ENCODE measurements around the gene TAF1C.
A peak's percentile ranks its signal among the peaks of the same experiment; 100 is the strongest.
"Not testable (repeated sequence)": the region's sequence is repeated elsewhere in the genome, so short reads cannot be mapped to it uniquely, and the experiment has no call there.

Gene TAF1C

GRCh38 chr16:84212154-84212553 lies 25.3 kb upstream of the TAF1C start:
- no peak for DNase-seq (ENCODE audit: low read depth)

GRCh38 chr16:84209989-84210388 lies 23.1 kb upstream of the TAF1C start:
- no peak for DNase-seq (ENCODE audit: low read depth)

GRCh38 chr16:84207879-84208278 lies 21.0 kb upstream of the TAF1C start:
- DNase-seq (ENCODE audit: low read depth) = no peak

DNA sequence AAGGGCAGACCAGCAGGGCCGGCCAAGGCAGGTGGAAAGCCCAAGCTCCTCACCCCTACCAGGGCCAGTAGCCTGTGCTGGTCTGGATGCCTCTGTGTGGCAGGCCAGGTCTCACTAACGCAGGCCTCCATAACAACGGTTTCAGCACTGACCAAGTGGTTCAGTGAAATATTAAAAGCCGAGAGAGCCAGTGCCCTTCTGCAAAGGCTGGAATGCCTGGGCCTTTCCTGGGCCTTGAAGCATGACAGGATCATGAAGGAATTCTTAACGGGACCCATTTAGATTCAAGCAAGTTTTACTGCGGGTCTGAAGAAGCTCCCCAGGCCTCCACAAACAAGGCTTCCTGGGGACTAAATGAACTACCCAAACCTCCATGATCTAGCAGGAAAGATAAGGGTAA lies 20.4 kb upstream of the TAF1C start:
- DNase-seq (ENCODE audit: low read depth) = peak; percentile 16

- no peak for DNase-seq (ENCODE audit: low read depth)
Measured at GRCh38 chr16:84205976-84206691, 19.3 kb upstream of the TAF1C start.

- not testable (repeated sequence) for DNase-seq (ENCODE audit: low read depth)
Measured at GRCh38 chr16:84205123-84205522, 18.3 kb upstream of the TAF1C start.

GRCh38 chr16:84204551-84204950 lies 17.7 kb upstream of the TAF1C start:
- DNase-seq (ENCODE audit: low read depth) = not testable (repeated sequence)

GRCh38 chr16:84199861-84200260 lies 13.0 kb upstream of the TAF1C start:
- peak; percentile 28 for DNase-seq (ENCODE audit: low read depth)

DNA sequence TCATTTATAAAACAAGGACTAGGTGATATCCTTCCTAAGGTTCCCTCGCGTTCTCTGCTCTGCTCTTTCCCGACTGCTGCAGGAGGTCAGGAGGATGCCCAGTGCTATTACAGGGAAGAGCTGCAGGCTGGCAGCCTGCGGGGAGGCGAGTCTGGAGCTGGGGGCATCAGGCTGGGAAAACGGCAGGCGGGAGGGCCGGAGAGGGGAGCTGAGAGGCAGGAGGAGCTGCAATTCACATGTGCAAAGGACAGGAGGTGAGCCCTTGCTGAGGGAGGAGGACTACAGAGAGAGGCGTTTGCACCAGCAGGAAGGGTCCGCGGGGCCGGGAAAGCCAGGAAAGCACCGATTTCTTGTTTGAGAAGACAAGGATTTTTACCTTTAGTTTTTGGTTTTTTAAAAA lies 12.2 kb upstream of the TAF1C start:
- no peak for DNase-seq (ENCODE audit: low read depth)

DNA sequence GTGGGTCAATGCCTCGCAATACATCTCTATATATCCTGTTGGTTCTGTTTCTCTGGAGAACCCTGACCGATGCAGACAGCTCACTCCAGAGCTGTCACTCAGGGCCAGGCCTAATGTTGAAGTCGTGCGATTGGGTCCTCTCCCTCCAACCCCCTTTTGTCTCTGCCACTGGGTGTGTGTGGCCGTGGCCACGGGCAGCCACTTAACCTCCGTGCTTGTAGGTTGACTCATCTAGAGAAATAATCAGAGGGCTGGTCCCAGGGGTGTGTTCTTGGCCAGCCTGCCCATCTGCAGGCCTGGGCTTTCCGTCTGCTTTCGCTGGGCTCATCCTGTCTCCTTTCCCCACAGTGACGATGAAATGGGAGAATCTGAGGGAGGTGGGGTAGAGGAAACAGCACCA lies 11.5 kb upstream of the TAF1C start:
- DNase-seq (ENCODE audit: low read depth) = peak; percentile 68

GRCh38 chr16:84197466-84198128 lies 10.7 kb upstream of the TAF1C start:
- DNase-seq (ENCODE audit: low read depth) = no peak

- no peak for DNase-seq (ENCODE audit: low read depth)
Measured at GRCh38 chr16:84196727-84197394, 10.0 kb upstream of the TAF1C start.

DNA sequence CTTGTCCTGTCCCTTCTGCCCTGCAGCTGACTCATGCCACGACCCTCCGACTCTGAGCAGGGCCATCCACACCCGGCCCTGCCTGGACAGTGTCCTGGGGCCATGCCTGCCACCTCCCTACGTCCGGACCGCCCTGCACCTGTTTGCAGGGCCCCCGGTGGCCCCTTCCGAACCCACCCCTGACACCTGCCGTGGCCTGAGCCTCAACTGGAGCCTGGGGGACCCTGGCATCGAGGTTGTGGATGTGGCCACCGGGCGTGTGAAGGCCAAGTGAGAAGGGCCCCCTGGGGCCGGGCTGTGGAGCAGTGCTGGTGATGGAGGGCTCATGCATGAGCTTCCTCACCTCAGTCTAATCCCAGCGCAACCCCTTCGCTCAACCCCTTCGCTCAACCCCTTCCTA lies 9.2 kb upstream of the TAF1C start:
- DNase-seq (ENCODE audit: low read depth) = no peak

DNA sequence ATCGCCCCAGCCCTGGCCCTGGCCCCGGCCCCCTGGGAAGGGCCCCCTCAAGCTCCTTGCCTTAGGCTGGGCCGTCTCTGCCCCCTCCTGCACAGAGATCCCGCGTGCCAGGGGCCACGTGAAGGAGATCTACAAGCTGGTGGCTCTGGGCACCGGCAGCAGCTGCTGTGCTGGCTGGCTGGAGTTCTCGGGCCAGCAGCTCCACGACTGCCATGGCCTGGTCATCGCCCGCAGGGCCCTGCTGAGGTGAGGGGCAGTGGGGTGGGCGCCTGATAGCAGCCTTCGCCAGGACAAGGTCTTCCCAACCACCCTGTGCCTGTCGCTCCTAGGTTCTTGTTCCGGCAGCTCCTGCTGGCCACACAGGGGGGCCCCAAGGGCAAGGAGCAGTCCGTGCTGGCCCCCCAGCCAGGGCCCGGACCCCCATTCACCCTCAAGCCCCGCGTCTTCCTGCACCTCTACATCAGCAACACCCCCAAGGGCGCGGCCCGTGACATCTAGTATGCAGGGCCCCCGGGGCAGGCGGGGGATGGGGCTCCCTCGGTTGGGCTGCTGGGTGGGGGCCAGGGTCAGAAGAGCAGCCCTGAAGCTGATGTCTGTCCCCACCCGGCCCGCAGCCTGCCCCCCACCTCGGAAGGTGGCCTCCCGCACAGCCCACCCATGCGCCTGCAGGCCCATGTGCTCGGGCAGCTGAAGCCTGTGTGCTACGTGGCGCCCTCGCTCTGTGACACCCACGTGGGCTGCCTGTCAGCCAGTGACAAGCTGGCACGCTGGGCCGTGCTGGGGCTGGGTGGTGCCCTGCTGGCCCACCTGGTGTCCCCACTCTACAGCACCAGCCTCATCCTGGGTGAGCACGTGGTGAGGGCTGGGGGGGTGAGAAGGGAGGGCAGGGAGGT lies 8.6 kb upstream of the TAF1C start:
- no peak for DNase-seq (ENCODE audit: low read depth)

DNA sequence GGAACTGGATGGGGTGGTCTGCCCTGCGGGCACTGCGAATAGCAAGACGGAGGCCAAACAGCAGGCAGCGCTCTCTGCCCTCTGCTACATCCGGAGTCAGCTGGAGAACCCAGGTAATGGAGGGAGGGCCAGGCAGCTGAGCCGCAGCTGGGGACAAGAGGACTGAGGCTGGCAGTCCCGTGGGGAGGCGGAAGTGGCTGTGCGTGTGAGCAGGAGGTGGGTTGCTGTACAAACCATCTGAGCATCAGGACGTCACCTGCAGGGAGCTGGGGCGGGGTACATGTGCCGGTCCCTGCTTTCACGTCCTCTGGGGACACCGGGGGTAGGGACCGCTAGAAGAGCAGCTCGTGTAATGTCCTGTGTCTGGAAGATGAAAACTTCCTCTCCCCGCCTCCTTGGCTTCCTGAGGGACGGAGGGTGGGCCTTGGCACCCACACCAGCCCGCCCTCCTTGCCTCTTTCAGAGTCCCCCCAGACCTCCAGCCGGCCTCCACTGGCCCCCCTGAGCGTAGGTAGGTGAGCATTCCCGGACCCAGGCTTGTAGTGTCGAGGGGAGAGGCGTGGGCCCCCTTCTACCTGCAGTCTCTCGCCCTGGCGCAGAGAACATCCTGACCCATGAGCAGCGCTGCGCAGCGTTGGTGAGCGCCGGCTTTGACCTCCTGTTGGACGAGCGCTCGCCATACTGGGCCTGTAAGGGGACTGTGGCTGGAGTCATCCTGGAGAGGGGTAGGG lies 7.8 kb upstream of the TAF1C start:
- no peak for DNase-seq (ENCODE audit: low read depth)

GRCh38 chr16:84194018-84194417 lies 7.2 kb upstream of the TAF1C start:
- no peak for DNase-seq (ENCODE audit: low read depth)

- DNase-seq (ENCODE audit: low read depth) = no peak
Measured at GRCh38 chr16:84193480-84193879, 6.6 kb upstream of the TAF1C start.

DNA sequence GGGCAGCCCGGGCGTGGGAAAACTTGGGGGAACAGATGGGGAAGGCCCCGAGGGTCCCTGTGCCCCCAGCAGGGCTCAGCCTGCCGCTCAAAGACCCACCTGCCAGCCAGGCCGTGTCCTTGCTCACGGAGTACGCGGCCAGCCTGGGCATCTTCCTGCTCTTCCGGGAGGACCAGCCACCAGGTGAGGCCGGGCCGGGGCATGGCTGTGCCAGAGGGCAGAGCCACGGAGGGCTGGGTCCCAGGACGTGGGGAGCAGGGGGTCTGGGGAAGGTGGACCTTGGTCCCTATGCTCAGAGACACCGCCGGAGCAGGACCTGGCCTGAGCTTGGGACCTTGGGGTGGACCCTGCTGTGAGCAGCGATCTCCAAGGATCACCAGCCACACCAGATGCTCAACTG lies 4.6 kb upstream of the TAF1C start:
- DNase-seq (ENCODE audit: low read depth) = no peak

DNA sequence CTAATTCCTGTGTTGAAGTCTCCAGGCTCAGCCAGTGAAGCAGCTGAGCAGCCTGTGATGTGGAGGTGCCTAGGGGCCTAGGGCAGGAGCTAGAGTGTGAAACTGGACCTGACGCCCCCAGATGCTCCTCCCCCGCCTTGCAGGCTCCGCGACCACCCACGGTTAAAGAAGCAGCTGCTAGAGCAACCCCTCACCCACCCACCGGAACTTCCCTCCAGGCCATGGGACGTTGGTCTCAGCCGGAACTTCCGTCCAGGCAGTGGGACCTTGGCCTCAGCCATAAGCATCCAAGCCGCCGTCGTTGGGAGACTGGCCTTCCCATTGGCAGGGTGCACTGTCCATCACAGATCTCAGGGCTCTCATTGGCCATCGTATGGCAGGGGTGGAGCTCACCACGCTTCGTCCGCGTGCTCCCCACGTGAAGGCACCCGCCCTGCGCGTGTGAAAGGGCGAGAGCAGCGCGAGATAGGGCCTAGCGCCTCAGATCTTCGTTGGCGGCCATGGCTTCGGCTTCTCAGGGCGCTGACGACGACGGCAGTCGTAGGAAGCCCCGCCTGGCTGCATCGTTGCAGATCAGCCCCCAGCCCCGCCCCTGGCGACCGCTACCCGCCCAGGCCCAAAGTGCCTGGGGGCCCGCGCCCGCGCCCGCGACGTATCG lies 4.0 kb upstream of the TAF1C start, which contains the start of gene ADAD2:
ADAD2 (plus strand) TSS at position 427 of the 658 bp plus-strand sequence; CDS start at position 501, 74 bp downstream.
- DNase-seq (ENCODE audit: low read depth) = no peak

DNA sequence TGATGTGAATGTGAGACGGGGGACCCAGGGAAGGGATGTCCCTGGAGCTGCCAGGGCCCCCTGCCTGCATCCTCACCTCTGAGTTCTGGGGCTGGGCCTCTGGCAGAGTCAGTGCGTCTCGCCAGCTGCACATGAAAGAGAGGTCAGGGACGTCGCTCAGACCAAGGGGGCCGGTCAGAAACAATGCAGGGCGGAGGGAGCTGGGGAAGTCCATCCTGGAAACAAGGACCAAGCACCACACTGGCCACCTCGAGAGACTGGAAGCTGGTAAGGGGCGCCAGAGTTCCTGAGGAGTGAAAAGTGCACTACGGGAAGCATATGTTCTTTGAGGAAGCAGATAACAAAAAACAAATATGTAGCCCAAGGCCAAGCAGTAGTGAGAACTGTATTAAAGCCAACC lies 2.1 kb downstream of the TAF1C start:
- DNase-seq (ENCODE audit: low read depth) = no peak

Measured in EH (cell line).